NCI-H526 treated with DMSO at 0.1 percent for 48 hours (cell line): ENCODE measurements around the gene IL36A.

Experiments
- DNase-seq: peaks from one replicate; lab custom pipeline; 2025; lab: John Stamatoyannopoulos, UW

Gene IL36A

DNA sequence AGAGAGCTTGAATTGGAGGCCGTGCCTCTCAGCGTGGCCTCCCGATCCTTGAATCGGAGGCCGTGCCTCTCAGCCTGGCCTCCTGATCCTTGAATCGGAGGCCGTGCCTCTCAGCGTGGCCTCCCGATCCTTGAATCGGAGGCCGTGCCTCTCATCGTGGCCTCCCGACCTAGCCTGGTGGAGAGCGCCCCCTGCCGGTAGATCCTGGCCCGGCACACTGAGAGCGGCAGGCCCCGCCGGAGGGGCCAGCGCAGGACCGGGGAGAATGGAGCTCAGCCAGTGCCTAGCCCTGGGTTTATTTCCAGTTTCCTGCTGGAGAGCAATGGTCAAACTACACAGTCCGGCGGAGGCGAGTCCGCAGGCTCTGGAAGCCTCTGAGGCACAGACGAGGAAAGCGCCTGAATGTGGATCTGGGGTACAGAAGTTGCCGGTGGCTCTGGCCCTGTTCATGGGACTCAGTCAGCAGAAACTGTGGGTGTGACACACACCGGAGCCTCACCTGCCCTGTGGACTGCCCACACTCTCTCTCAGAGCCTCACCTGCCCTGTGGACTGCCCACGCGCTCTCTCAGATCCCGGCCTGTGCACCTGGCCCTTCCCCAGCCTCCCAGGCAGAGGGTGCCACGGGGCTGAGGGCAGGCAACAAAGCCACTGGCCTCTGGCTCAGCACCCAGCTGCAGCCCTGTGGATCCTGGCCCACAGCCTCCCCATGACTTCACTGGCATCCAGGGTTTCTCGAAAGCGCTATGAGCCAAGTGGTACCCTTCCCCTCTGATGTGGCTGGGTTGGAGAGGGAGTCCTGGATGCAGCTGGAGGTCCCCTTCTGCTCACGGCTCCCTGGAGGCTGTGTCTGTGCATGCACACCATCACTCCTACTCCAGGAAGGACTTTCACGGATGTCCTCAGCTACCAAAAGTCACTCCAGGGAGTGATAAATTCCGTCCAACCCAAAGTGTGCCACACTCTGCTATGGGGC, 45.9 kb downstream of the IL36A start:
- DNase-seq = no peak

GRCh38 chr2:113052396-113052917, 47.2 kb downstream of the IL36A start, which contains the start of gene IL36B:
TSS of gene IL36B (minus strand) at chr2:113052867.
- no peak for DNase-seq

DNA sequence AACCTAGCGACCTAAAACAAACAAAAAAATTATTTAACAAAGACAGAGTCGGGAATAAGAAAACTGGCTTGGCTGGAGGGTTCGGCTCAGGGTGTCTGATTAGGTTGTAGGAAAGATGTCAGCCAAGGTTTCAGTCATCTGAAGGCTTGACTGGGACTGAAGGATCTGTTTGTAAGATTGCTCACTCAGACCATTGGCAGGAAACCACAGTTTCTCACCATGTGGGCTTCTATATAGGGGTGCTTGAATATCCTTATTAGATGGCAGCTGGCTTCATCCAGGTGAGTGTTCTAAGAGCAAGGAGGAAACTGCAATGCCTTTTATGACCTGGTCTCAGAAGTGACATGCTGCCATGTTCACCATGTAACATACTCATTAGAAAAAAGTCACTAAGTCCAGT, 48.4 kb downstream of the IL36A start:
- no peak for DNase-seq

- DNase-seq = no peak
These were observed 48.8 kb downstream of the IL36A start for GRCh38 chr2:113054066-113054465.

- no peak for DNase-seq
These were observed 51.3 kb downstream of the IL36A start for GRCh38 chr2:113056521-113056920.

DNA sequence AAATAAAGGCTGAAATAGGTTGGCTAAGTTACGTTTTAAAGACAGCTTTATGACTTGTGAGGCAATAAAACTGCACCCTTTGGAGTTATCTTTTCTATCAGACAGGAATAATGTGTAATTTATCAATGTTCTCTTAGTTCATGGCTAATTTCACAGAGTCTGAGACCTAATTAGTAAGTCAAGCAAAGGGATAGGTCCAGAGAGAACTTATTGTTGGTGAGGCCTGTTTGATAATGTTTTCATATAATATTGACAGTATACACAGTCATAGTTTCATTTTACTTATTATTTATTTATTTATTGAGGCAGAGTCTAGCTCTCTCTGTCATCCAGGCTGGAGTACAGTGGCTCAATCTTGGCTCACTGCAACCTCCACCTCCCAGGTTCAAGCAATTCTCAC, 51.9 kb downstream of the IL36A start:
- DNase-seq = no peak
